Nephron (organoid): ENCODE results near the gene ABCC11.

ENCODE experiments used
- H3K27ac Mint-ChIP-seq, 3 experiments: 2 replicates each; pipeline ENCODE4 v1.8.0; 2020; ENCODE audit warnings: mixed read lengths in 3 of 3, mild to moderate bottlenecking in 2 of 3, moderate library complexity in 1 of 3
- H3K27me3 Mint-ChIP-seq: 2 replicates; pipeline ENCODE4 v1.8.0; 2021; ENCODE audit warnings: low read depth, mild to moderate bottlenecking, moderate library complexity, mixed read lengths
- H3K36me3 Mint-ChIP-seq: 2 replicates; pipeline ENCODE4 v1.8.0; 2020; ENCODE audit warnings: low read depth, mixed read lengths
- H3K4me1 Mint-ChIP-seq: 2 replicates; pipeline ENCODE4 v1.8.0; 2020; ENCODE audit warnings: mixed read lengths
- H3K4me3 Mint-ChIP-seq, 3 experiments: 2 replicates each; pipeline ENCODE4 v1.8.0; 2020; ENCODE audit warnings: mild to moderate bottlenecking in 3 of 3, mixed read lengths in 3 of 3, moderate library complexity in 2 of 3
- H3K9me3 Mint-ChIP-seq: 2 replicates; pipeline ENCODE4 v1.8.0; 2020; ENCODE audit warnings: mixed read lengths
- CTCF ChIP-seq, 3 experiments: fragments of 200-600 bp; sonication (generic); IDR thresholded peaks; one replicate each; pipeline ENCODE4 v1.5.0; 2021; ENCODE audit warnings: antibody characterized with exemption in 3 of 3; ENCODE audit not compliant: unreplicated experiment in 3 of 3

The ABCC11 gene

GRCh38 chr16:48247311-48247710 is at the start of gene ABCC11:
Gene ABCC11 (minus strand): TSS chr16:48247539. CDS start chr16:48231921, 15,618 bp downstream.
- H3K36me3 Mint-ChIP-seq, result no peaks in the 10 kb centered on the region
- H3K27ac Mint-ChIP-seq, result peak within 1 kb of the TSS; percentile 1 to 25 (median 10)
- H3K4me3 Mint-ChIP-seq, result peak within 1 kb of the TSS; percentile 94 to 98 (median 94)
- peaks cover 19% of the 10 kb centered on the region for H3K4me1 Mint-ChIP-seq
- H3K27me3 Mint-ChIP-seq, result no peaks in the 10 kb centered on the region
- TF ChIP-seq CTCF (IDR thresholded peaks at IDR 0.05; ENCODE audit: unreplicated experiment in 3 of 3), result no peak
- no peaks in the 10 kb centered on the region for H3K9me3 Mint-ChIP-seq

GRCh38 chr16:48295488-48296281 is 48.3 kb upstream of the ABCC11 start:
- H3K9me3 Mint-ChIP-seq, result no peaks in the 10 kb centered on the region

GRCh38 chr16:48294724-48295123 is 47.4 kb upstream of the ABCC11 start:
- H3K4me3 Mint-ChIP-seq, result no peak overlapping the region
- peaks cover 62% of the 10 kb centered on the region for H3K36me3 Mint-ChIP-seq
- no peaks in the 10 kb centered on the region for H3K27me3 Mint-ChIP-seq
- peaks cover 4% of the 10 kb centered on the region for H3K4me1 Mint-ChIP-seq
- no peak overlapping the region for H3K27ac Mint-ChIP-seq
- H3K9me3 Mint-ChIP-seq, result no peaks in the 10 kb centered on the region
- no peak for TF ChIP-seq CTCF (IDR thresholded peaks at IDR 0.05; ENCODE audit: unreplicated experiment in 3 of 3)

More at GRCh38 chr16:48295488-48296281, 48.3 kb upstream of the ABCC11 start:
- TF ChIP-seq CTCF (IDR thresholded peaks at IDR 0.05; ENCODE audit: unreplicated experiment in 3 of 3), result no peak
- Mint-ChIP-seq H3K27me3 (no peaks in the 10 kb centered on the region), H3K27ac (no peak overlapping the region), H3K36me3 (peaks cover 61% of the 10 kb centered on the region), H3K4me1 (peaks cover 11% of the 10 kb centered on the region), H3K4me3 (no peak overlapping the region)

- TF ChIP-seq CTCF (IDR thresholded peaks at IDR 0.05; ENCODE audit: unreplicated experiment in 3 of 3), result no peak
- H3K9me3 Mint-ChIP-seq, result peaks cover 5% of the 10 kb centered on the region
- peaks cover 71% of the 10 kb centered on the region for H3K36me3 Mint-ChIP-seq
- no peak overlapping the region for H3K27ac Mint-ChIP-seq
- no peaks in the 10 kb centered on the region for H3K27me3 Mint-ChIP-seq
- H3K4me3 Mint-ChIP-seq, result no peak overlapping the region
- H3K4me1 Mint-ChIP-seq, result peaks cover 4% of the 10 kb centered on the region
These were observed 45.1 kb upstream of the ABCC11 start for GRCh38 chr16:48292452-48292851.

GRCh38 chr16:48291754-48292153 is 44.4 kb upstream of the ABCC11 start:
- no peak overlapping the region for H3K27ac Mint-ChIP-seq
- H3K36me3 Mint-ChIP-seq, result peaks cover 73% of the 10 kb centered on the region
- TF ChIP-seq CTCF (IDR thresholded peaks at IDR 0.05; ENCODE audit: unreplicated experiment in 3 of 3), result no peak
- peaks cover 11% of the 10 kb centered on the region for H3K9me3 Mint-ChIP-seq
- no peak overlapping the region for H3K4me3 Mint-ChIP-seq
- H3K4me1 Mint-ChIP-seq, result peaks cover 4% of the 10 kb centered on the region
- H3K27me3 Mint-ChIP-seq, result no peaks in the 10 kb centered on the region

- H3K4me3 Mint-ChIP-seq, result no peak overlapping the region
- H3K9me3 Mint-ChIP-seq, result peaks cover 15% of the 10 kb centered on the region
- H3K27ac Mint-ChIP-seq, result no peak overlapping the region
- H3K4me1 Mint-ChIP-seq, result peaks cover 4% of the 10 kb centered on the region
- H3K27me3 Mint-ChIP-seq, result no peaks in the 10 kb centered on the region
- no peak for TF ChIP-seq CTCF (IDR thresholded peaks at IDR 0.05; ENCODE audit: unreplicated experiment in 3 of 3)
- H3K36me3 Mint-ChIP-seq, result peaks cover 75% of the 10 kb centered on the region
These were observed 44.0 kb upstream of the ABCC11 start for GRCh38 chr16:48291303-48291702.
